Occipital lobe (tissue), 2 donors: ENCODE data around the gene CCDC85A. TPM values are rescaled to one million over a fixed set of nuclear protein-coding genes. Genes with fewer than 3 reads are reported as not detected.

Experiments
- DNase-seq: peaks from one replicate; lab custom pipeline; 2025; lab: John Stamatoyannopoulos, UW
- total RNA-seq: library from RNA; depleted of rRNA; stranded (reverse); fragments of >200 nt; gene quantifications from one replicate; pipeline ENCODE4 v1.2.3, GENCODE V29; 2014

The CCDC85A gene
- total RNA-seq, 1 donor from 2014 or later: 38.8 TPM

- DNase-seq: no peak
Observed at GRCh38 chr2:56239030-56239429, 55.2 kb downstream of the CCDC85A start.

DNA sequence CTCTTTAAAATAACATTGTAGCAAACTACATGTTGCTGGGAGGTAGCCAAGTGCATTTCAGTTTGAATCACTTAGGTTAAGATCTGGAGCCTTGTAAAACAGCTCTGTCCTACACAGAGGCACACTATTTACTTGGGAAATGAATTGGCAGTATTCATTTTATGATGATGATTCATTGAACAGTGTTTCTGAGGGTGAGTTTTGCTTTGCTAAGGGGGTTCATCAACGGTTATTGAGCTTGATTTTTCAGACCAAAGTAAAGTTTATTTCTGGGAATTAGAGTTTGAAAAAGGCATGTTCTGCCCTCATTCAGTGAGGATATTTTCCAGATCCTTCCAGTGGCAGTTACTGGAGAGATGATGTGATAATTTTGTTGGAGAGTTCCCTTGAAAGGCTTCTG is 55.6 kb downstream of the CCDC85A start:
- no peak for DNase-seq

- DNase-seq: no peak
Observed at GRCh38 chr2:56240210-56240609, 56.4 kb downstream of the CCDC85A start.

DNA sequence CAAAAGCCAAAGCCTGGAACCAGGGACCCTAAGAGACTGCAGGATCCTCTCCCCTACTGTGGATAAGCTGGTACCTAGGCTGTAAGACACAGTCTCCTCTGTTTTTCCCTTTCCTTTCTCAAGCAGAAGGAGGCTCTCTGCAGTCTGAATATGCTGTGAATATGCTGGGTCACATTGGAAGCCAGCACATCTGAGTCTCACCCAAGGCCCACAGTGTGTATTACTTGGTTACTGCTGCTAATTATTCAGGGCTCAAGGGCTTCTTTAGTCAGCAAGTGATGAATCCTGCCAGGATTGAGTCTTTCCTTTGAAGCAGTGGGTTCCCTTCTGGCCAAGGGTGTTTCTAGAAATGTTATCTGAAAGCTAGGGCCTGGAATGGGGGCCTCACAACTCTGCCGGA is 60.7 kb downstream of the CCDC85A start:
- DNase-seq: no peak

DNA sequence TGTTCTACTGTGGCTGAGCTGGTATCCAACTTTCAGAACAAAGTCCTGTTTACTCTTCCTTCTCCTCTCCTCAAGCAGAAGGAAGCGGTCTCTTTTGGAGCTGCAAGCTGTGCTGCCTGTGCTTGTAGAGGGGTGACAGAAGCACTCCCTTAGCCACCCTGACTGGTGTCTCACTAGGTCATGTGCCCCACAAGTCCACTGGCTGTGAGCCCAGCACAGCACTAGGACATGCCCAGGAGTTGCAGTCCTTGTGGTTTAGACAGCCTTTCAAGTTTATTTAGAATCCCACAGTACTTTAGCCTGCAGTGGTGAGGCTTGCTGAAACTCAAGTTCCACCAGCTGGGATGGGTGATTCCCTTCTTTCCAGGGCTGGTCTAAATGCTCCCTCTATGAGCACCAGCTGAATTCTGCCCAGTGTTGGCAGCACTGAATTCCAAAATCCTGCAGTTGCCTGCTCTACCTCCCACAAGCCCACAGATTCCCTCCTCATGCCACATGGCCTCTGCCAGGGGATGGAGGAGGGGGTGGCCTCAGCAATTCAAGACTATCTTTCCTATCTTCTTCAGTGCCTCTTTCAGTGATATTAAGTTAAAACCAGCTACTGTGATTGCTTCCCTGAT is 61.2 kb downstream of the CCDC85A start:
- no peak for DNase-seq

DNA sequence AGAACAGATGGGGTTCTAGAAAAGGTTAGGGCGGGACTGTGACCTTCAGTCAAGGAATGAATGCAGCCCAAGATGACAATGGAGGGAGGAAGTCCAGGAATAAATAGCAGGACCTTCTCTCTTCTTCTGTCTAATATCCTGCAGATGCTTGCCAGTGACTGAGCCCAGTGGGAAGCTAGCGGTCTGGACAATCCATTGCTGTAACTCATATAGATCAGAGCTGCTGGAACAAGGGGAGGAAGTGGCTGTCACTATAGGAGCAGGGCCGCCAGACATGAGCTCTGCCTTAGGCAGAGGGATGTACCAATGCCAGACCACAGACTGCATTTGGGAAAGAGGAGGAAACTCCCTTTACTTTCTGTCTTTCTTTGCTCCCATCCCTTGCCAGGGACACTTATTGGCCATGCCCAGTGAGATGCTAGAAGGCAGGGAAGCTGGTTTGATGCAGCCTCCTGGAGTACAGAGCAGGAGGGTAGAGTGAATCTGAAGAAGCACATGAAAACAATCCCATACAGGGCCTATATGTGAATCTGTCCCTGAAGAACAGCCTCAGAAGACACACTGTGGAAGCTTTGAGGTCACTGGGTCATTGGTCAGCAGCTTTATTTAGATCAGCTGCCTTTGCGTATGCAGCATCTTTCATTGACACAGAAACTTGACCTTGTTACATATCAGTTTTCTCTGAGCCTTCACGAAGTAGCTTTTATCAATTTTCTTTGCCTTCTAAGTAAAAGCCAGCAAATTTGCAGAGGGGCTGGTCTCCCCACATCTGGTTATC is 65.4 kb downstream of the CCDC85A start:
- no peak for DNase-seq

DNA sequence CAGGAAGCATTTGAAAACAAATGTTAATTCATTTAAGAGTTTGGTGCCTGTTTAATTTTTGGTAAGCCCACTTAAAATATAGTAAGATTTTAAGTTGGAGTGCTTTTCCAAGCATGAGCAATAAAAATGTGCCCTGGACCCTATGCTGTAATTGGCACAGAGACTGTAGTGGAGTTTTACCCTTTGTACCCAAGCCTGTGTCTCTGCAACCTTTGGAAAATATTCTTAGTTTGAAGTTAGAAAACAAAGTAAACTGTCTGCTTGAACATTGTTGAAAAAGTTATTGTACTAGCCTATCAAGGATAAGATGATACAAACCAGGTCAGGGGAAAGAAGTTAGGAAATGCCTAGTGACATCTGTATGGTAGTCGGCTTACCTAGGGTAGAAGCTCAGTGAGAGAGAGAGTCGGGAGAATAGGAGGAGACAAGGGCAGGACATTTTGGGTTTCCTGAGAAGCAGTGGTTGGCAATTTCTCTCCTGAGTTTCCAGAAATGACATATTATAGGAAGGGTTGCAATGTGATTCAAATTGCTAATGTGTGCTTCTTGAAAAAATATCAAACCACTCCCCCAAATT is 66.5 kb downstream of the CCDC85A start:
- no peak for DNase-seq

DNA sequence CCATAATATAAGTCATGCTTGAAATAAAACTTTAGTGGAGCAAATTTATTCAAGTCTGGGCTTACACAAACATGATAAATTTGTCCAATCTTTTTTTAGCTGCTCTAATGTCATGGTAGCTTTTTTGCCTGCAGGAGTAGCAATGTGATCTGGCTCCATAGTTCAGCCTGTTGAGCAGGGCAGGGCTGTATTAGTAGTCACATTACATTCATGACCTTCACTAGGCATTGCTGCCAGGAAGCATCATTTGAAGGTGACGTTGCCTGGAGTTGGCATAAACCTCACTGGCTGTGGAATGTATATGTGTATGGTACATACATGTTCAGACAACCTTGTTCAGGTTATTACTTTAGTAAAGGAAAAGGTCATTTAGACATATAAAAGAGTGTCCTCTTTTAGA is 76.6 kb downstream of the CCDC85A start:
- no peak for DNase-seq

- no peak for DNase-seq
Observed at GRCh38 chr2:56262241-56262640, 78.5 kb downstream of the CCDC85A start.

DNA sequence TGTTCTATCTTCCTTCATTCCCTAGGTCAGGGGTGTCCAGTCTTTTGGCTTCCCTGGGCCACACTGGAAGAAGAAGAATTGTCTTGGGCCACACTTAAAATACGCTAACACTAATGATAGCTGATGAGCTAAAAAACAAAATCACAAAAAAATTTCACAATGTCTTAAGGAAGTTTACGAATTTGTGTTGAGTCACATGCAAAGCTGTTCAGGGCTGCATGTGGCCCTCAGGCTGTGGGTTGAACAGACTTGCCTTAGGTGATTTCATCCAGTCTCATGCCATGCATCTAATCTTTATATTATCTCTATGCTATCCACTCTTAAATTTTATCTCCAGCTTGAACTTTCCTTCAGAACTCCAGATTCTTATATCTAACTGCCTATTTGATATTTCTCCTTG is 80.1 kb downstream of the CCDC85A start:
- DNase-seq: no peak

GRCh38 chr2:56266761-56267414 is 83.1 kb downstream of the CCDC85A start:
- DNase-seq: no peak

DNA sequence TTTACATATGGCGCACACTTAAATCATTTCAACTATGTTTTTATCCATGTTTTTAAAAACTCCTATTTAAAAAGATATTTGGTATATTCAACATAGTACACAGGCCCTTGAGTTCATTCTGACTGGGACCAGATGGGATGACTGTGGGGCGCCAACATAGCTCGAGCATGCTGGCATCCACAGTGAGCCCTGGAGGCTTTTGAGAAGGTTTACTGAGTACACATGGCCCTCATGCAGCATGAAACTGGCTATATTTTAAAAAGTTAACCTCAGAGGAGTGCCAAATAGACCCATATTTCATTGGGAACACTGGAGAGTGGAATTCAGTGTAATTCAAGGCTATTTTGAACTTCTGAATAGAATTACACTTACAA is 83.6 kb downstream of the CCDC85A start:
- DNase-seq: no peak

GRCh38 chr2:56268856-56269255 is 85.1 kb downstream of the CCDC85A start:
- DNase-seq: no peak

DNA sequence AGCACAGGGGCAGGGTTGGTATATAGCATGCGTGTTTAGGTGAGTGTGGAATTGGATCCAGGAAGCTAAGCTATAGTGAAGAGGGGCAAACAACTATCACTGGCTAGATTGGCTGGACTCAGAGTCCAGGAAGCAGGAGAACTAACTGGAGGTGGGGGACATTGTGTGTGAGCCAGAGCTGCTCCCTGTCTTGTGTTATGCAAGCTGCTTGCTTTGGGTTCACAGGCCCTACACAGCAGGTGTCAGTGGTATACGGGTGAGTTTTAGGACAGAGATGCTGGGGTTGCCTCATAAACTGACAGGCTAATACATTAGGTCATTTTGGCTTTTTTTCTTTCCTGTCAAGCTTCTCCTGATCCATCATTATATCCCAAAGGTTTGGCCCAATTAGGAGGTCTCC is 87.5 kb downstream of the CCDC85A start:
- DNase-seq: no peak

DNA sequence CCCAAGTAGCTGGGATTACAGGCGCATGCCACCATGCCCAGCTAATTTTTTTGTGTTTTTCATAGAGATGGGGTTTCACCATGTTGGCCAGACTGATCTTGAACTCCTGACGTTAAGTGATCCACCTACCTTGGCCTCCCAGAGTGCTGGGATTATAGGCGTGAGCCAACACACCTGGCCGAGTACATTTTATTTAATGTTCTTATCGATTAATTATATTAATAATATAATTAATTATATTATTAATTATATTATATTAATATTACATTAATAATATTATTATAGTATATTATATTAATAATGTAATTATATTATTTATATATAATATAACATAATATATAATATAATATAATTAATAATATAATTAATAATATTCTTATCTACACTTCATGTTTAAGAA is 101.4 kb downstream of the CCDC85A start:
- no peak for DNase-seq

GRCh38 chr2:56286936-56287335 is 103.1 kb downstream of the CCDC85A start:
- DNase-seq: no peak

- DNase-seq: no peak
Observed at GRCh38 chr2:56287508-56287907, 103.7 kb downstream of the CCDC85A start.

GRCh38 chr2:56287974-56288373 is 104.2 kb downstream of the CCDC85A start:
- DNase-seq: no peak

DNA sequence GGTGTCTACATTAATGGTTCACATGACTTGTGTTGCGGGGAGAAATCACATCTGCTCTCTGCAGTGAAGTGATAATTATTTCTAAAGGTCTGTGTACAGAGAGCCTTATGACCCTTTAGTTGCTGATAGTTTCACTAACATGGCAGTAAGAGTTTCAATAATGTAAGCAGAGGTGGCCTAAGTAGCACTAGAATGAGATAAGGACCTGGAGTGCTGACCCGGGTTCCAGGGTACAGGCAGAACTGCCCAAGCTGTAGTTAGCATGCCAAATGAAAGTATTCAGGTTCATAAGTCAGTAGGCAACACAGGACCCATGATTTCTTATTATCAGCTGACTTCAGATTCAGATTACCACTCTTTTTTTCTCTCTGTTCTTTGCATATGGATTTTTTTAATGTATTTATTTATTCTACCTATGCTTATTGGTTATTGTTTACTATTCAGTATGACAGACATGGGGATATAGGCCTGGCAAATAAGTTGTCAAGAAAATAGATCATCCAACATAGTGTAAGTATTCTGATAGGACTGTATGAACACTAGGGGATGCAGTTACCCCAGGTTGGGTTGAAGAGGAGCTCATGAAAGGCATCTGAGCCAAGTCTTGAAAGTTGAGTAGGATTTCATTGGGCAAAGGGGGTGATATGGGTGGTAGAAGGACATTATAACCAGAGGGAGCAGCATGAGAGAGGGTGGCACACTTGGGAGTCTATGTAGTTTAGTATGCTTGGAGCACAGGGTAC is 105.2 kb downstream of the CCDC85A start:
- no peak for DNase-seq

DNA sequence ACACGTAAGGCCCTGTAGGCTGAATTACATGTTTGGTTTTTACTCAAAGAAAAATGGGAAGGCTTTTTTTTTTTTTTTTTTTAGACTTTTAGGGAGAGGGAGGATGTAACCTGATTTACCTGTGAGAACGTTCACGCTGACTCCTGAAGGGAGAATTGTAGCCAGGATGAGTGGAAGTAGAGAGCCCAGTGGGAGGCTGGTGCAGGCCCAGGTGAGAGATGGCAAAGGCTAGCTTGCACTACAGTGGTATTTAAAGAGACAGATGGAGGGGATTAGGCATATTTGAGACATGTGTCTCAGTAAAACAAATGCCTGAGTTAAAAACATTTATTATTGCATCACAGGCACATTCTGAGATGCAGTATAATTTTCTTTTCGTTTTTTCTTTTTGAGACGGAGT is 107.9 kb downstream of the CCDC85A start:
- DNase-seq: no peak

DNA sequence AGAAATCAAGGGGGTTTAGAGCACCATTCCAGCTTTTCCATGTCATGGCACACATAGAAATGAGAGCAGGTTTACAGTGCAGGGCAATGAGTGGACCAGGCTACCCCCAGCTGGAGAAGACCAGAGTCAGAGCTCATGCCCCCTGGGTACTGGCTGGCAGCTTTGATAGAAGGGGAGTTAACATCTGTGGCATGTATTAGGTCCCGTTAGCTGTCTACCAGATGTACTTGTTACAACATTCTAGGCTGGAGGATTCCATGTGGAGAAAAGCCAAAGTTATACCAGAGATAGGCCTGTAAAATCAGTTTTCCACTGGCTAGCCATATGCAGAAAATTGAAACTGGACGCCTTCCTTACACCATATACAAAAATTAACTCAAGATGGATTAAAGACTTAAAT is 109.2 kb downstream of the CCDC85A start:
- DNase-seq: no peak

- no peak for DNase-seq
Observed at GRCh38 chr2:56295666-56296065, 111.9 kb downstream of the CCDC85A start.
